ENCODE data around the gene SLC51A.

DNA sequence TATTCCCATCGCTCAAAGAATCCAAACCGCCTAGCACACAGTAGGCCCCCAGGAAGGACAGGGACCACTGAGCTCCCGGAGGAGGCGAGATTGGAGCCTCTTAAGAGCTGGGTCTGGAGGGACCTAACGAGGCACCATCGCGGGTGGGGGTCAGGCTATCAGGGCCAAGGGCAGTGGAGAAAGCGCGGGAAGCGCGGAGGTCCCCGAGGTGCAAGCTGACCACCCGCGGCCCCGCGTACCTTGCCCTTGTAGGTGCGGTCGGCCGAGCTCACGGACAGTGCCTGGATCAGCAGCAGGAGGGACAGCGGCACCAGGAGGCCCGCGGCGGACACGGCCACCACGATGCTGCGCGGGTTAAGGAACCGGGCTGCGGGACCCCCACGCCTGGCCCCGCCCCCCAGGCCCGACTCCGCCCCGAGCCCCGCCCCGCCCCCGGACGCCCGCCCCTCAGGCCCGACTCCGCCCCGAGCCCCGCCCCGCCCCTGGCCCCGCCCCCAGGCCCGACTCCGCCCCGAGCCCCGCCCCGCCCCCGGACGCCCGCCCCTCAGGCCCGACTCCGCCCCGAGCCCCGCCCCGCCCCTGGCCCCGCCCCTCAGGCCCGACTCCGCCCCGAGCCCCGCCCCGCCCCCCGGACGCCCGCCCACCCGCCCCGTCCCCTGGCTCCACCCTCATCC lies 9.0 kb upstream of the SLC51A start:
- TF ChIP-seq, protein P1, sequence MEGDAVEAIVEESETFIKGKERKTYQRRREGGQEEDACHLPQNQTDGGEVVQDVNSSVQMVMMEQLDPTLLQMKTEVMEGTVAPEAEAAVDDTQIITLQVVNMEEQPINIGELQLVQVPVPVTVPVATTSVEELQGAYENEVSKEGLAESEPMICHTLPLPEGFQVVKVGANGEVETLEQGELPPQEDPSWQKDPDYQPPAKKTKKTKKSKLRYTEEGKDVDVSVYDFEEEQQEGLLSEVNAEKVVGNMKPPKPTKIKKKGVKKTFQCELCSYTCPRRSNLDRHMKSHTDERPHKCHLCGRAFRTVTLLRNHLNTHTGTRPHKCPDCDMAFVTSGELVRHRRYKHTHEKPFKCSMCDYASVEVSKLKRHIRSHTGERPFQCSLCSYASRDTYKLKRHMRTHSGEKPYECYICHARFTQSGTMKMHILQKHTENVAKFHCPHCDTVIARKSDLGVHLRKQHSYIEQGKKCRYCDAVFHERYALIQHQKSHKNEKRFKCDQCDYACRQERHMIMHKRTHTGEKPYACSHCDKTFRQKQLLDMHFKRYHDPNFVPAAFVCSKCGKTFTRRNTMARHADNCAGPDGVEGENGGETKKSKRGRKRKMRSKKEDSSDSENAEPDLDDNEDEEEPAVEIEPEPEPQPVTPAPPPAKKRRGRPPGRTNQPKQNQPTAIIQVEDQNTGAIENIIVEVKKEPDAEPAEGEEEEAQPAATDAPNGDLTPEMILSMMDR (IDR thresholded peaks at IDR 0.05), result no peak
- no peak for TF ChIP-seq POLR2A (IDR thresholded peaks at IDR 0.05)
